T1000 (cell line): ENCODE results near the gene USP12.
"Not testable (repeated sequence)": the region's sequence is repeated elsewhere in the genome, so short reads cannot be mapped to it uniquely, and the experiment has no call there.

Experiments used
- DNase-seq: peaks from one replicate; lab custom pipeline; 2025; ENCODE audit warnings: mixed read lengths; lab: John Stamatoyannopoulos, UW

USP12 gene

GRCh38 chr13:27149702-27150101 lies 21.9 kb downstream of the USP12 start:
- no peak for DNase-seq

GRCh38 chr13:27148900-27149299 lies 22.7 kb downstream of the USP12 start:
- DNase-seq, result no peak

- no peak for DNase-seq
Measured at GRCh38 chr13:27147530-27148170, 24.0 kb downstream of the USP12 start.

- no peak for DNase-seq
Measured at GRCh38 chr13:27141746-27142145, 29.9 kb downstream of the USP12 start.

- not testable (repeated sequence) for DNase-seq
Measured at GRCh38 chr13:27141159-27141558, 30.5 kb downstream of the USP12 start.

GRCh38 chr13:27140060-27140459 lies 31.6 kb downstream of the USP12 start:
- no peak for DNase-seq

- DNase-seq, result no peak
Measured at GRCh38 chr13:27139565-27139964, 32.0 kb downstream of the USP12 start.

GRCh38 chr13:27138457-27139093 lies 33.0 kb downstream of the USP12 start:
- DNase-seq, result no peak

- no peak for DNase-seq
Measured at GRCh38 chr13:27137759-27138158, 33.9 kb downstream of the USP12 start.

GRCh38 chr13:27135023-27135422 lies 36.6 kb downstream of the USP12 start:
- no peak for DNase-seq

- DNase-seq, result no peak
Measured at GRCh38 chr13:27133889-27134288, 37.7 kb downstream of the USP12 start.

GRCh38 chr13:27132538-27132937 lies 39.1 kb downstream of the USP12 start:
- DNase-seq, result no peak

- no peak for DNase-seq
Measured at GRCh38 chr13:27131906-27132305, 39.7 kb downstream of the USP12 start.

- no peak for DNase-seq
Measured at GRCh38 chr13:27130979-27131623, 40.5 kb downstream of the USP12 start.

GRCh38 chr13:27130223-27130978 lies 41.2 kb downstream of the USP12 start:
- no peak for DNase-seq

GRCh38 chr13:27128825-27129627 lies 42.6 kb downstream of the USP12 start:
- no peak for DNase-seq

- no peak for DNase-seq
Measured at GRCh38 chr13:27126859-27127258, 44.8 kb downstream of the USP12 start.

GRCh38 chr13:27125357-27126282 lies 46.0 kb downstream of the USP12 start:
- no peak for DNase-seq

GRCh38 chr13:27124571-27124970 lies 47.0 kb downstream of the USP12 start:
- no peak for DNase-seq

GRCh38 chr13:27123445-27123844 lies 48.2 kb downstream of the USP12 start:
- not testable (repeated sequence) for DNase-seq

- no peak for DNase-seq
Measured at GRCh38 chr13:27122036-27122435, 49.6 kb downstream of the USP12 start.
